Neural progenitor cell (in vitro differentiated cells): ENCODE results near the gene TMEM79. TPM values are rescaled to one million over a fixed set of nuclear protein-coding genes. Genes with fewer than 3 reads are reported as not detected.

ENCODE experiments used
- DNase-seq: peaks from one replicate; pipeline ENCODE4 v3.0.0-alpha.2; 2016; ENCODE audit warnings: low spot score
- H2AFZ ChIP-seq: fragments of 200-600 bp; sonication (generic); replicated peaks from 2 replicates; pipeline ENCODE4 v1.6.1; 2016; ENCODE audit warnings: antibody characterized with exemption
- H3F3A ChIP-seq: fragments of 200-600 bp; sonication (generic); 2 replicates; pipeline ENCODE4 v1.6.1; 2016; ENCODE audit warnings: antibody characterized with exemption, low read depth
- H3K27ac ChIP-seq: fragments of 200-600 bp; sonication (generic); 2 replicates; pipeline ENCODE4 v1.5.1; 2016; ENCODE audit warnings: mild to moderate bottlenecking
- H3K27me3 ChIP-seq: fragments of 200-600 bp; sonication (generic); 2 replicates; pipeline ENCODE4 v1.6.1; 2016; ENCODE audit warnings: mild to moderate bottlenecking, moderate library complexity
- H3K36me3 ChIP-seq: fragments of 200-600 bp; sonication (generic); 2 replicates; pipeline ENCODE4 v1.5.1; 2016
- H3K4me1 ChIP-seq: fragments of 200-600 bp; sonication (generic); 2 replicates; pipeline ENCODE4 v1.6.1; 2016; ENCODE audit warnings: mixed run types
- H3K4me2 ChIP-seq: fragments of 200-600 bp; sonication (generic); 2 replicates; pipeline ENCODE4 v1.6.1; 2016
- H3K4me3 ChIP-seq: fragments of 200-600 bp; sonication (generic); 2 replicates; pipeline ENCODE4 v1.5.1; 2016
- H3K79me2 ChIP-seq: fragments of 200-600 bp; sonication (generic); 2 replicates; pipeline ENCODE4 v1.6.1; 2016; ENCODE audit warnings: low read depth
- H3K9ac ChIP-seq: fragments of 200-600 bp; sonication (generic); 2 replicates; pipeline ENCODE4 v1.6.1; 2016
- H3K9me3 ChIP-seq: fragments of 200-600 bp; sonication (generic); 2 replicates; pipeline ENCODE4 v1.5.1; 2016; ENCODE audit warnings: low read depth
- H4K20me1 ChIP-seq: fragments of 200-600 bp; sonication (generic); 2 replicates; pipeline ENCODE4 v1.6.1; 2016; ENCODE audit warnings: low read depth
- H3K27ac Mint-ChIP-seq: 3 replicates; pipeline ENCODE4 v1.8.0; 2021; ENCODE audit warnings: mixed read lengths
- H3K27me3 Mint-ChIP-seq: 2 replicates; pipeline ENCODE4 v1.8.0; 2022; ENCODE audit warnings: low read depth, mild to moderate bottlenecking, inconsistent platforms, moderate library complexity, mixed read lengths; ENCODE audit not compliant: insufficient read depth
- H3K36me3 Mint-ChIP-seq: 3 replicates; pipeline ENCODE4 v1.8.0; 2021; ENCODE audit warnings: mixed read lengths
- H3K4me1 Mint-ChIP-seq: 3 replicates; pipeline ENCODE4 v1.8.0; 2021; ENCODE audit warnings: mixed read lengths
- H3K4me3 Mint-ChIP-seq: 3 replicates; pipeline ENCODE4 v1.8.0; 2021; ENCODE audit warnings: mild to moderate bottlenecking, moderate library complexity, mixed read lengths
- H3K9me3 Mint-ChIP-seq: 3 replicates; pipeline ENCODE4 v1.8.0; 2020; ENCODE audit warnings: mixed read lengths
- EZH2 ChIP-seq: fragments of 200-600 bp; sonication (generic); IDR thresholded peaks from 2 replicates; pipeline ENCODE4 v1.6.1; 2017; ENCODE audit warnings: antibody characterized with exemption, mild to moderate bottlenecking, moderate library complexity
- EZH2phosphoT487 ChIP-seq: fragments of 200-600 bp; sonication (generic); IDR thresholded peaks from 2 replicates; pipeline ENCODE4 v1.6.1; 2017; ENCODE audit warnings: antibody characterized with exemption
- total RNA-seq: library from RNA; depleted of rRNA; stranded (reverse); fragments of >200 nt; gene quantifications from 2 replicates; pipeline ENCODE4 v1.2.3, GENCODE V29; 2015; ENCODE audit warnings: low replicate concordance
- TF ChIP-seq, protein P1 (sequence below): fragments of 200-600 bp; sonication (generic); IDR thresholded peaks from 2 replicates; pipeline ENCODE4 v1.5.1; 2017; ENCODE audit warnings: antibody characterized with exemption, mild to moderate bottlenecking

The TMEM79 gene
- total RNA-seq, 1 donor from 2014 or later: 1.7 TPM

GRCh38 chr1:156263288-156263655 is 20.9 kb upstream of the TMEM79 start:
- Histone ChIP-seq H3K9me3 (no peaks in the 10 kb centered on the region), H3K4me2 (no peak overlapping the region), H4K20me1 (no peaks in the 10 kb centered on the region), H3F3A (no peaks in the 10 kb centered on the region), H3K4me3 (no peak overlapping the region), H3K79me2 (no peaks in the 10 kb centered on the region), H3K4me1 (no peaks in the 10 kb centered on the region), H3K9ac (no peak overlapping the region), H3K36me3 (peaks cover 5% of the 10 kb centered on the region), H3K27me3 (no peaks in the 10 kb centered on the region), H2AFZ (no peak overlapping the region), H3K27ac (no peak overlapping the region)
- H3K36me3 Mint-ChIP-seq: peaks cover 56% of the 10 kb centered on the region
- DNase-seq: no peak
- H3K9me3 Mint-ChIP-seq: no peaks in the 10 kb centered on the region
- H3K27me3 Mint-ChIP-seq: peaks cover 2% of the 10 kb centered on the region
- no peak overlapping the region for H3K27ac Mint-ChIP-seq
- no peak overlapping the region for H3K4me3 Mint-ChIP-seq
- H3K4me1 Mint-ChIP-seq: no peaks in the 10 kb centered on the region
- TF ChIP-seq, protein P1, sequence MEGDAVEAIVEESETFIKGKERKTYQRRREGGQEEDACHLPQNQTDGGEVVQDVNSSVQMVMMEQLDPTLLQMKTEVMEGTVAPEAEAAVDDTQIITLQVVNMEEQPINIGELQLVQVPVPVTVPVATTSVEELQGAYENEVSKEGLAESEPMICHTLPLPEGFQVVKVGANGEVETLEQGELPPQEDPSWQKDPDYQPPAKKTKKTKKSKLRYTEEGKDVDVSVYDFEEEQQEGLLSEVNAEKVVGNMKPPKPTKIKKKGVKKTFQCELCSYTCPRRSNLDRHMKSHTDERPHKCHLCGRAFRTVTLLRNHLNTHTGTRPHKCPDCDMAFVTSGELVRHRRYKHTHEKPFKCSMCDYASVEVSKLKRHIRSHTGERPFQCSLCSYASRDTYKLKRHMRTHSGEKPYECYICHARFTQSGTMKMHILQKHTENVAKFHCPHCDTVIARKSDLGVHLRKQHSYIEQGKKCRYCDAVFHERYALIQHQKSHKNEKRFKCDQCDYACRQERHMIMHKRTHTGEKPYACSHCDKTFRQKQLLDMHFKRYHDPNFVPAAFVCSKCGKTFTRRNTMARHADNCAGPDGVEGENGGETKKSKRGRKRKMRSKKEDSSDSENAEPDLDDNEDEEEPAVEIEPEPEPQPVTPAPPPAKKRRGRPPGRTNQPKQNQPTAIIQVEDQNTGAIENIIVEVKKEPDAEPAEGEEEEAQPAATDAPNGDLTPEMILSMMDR: no peak
- TF ChIP-seq EZH2phosphoT487 (no peak), EZH2 (no peak)

- no peak overlapping the region for H3K4me3 ChIP-seq
- H3K9me3 ChIP-seq: no peaks in the 10 kb centered on the region
- DNase-seq: no peak
- H3K79me2 ChIP-seq: no peaks in the 10 kb centered on the region
- H3K27me3 ChIP-seq: no peaks in the 10 kb centered on the region
- Mint-ChIP-seq H3K27me3 (peaks cover 2% of the 10 kb centered on the region), H3K4me3 (no peak overlapping the region), H3K4me1 (no peaks in the 10 kb centered on the region), H3K9me3 (no peaks in the 10 kb centered on the region), H3K27ac (no peak overlapping the region), H3K36me3 (peaks cover 54% of the 10 kb centered on the region)
- no peak overlapping the region for H2AFZ ChIP-seq
- no peak overlapping the region for H3K9ac ChIP-seq
- no peaks in the 10 kb centered on the region for H3F3A ChIP-seq
- H3K36me3 ChIP-seq: peaks cover 5% of the 10 kb centered on the region
- H3K4me1 ChIP-seq: no peaks in the 10 kb centered on the region
- no peak overlapping the region for H3K27ac ChIP-seq
- H4K20me1 ChIP-seq: no peaks in the 10 kb centered on the region
- H3K4me2 ChIP-seq: no peak overlapping the region
- TF ChIP-seq EZH2 (no peak), EZH2phosphoT487 (no peak)
- TF ChIP-seq, protein P1: no peak
Observed at GRCh38 chr1:156266051-156266450, 18.1 kb upstream of the TMEM79 start.

GRCh38 chr1:156268336-156268735 is 15.8 kb upstream of the TMEM79 start:
- DNase-seq: no peak
- no peaks in the 10 kb centered on the region for H3K27me3 ChIP-seq
- no peak overlapping the region for H2AFZ ChIP-seq
- no peak overlapping the region for H3K27ac ChIP-seq
- H3K27me3 Mint-ChIP-seq: peaks cover 2% of the 10 kb centered on the region
- H3K4me3 ChIP-seq: no peak overlapping the region
- no peak overlapping the region for H3K27ac Mint-ChIP-seq
- no peaks in the 10 kb centered on the region for H3K79me2 ChIP-seq
- H3K4me2 ChIP-seq: no peak overlapping the region
- H3K9ac ChIP-seq: no peak overlapping the region
- peaks cover 6% of the 10 kb centered on the region for H3K36me3 ChIP-seq
- H3K9me3 Mint-ChIP-seq: no peaks in the 10 kb centered on the region
- H3K4me1 Mint-ChIP-seq: no peaks in the 10 kb centered on the region
- no peaks in the 10 kb centered on the region for H3F3A ChIP-seq
- TF ChIP-seq, protein P1: no peak
- no peak for TF ChIP-seq EZH2
- TF ChIP-seq EZH2phosphoT487: no peak
- H3K4me1 ChIP-seq: no peaks in the 10 kb centered on the region
- peaks cover 56% of the 10 kb centered on the region for H3K36me3 Mint-ChIP-seq
- H3K9me3 ChIP-seq: no peaks in the 10 kb centered on the region
- H3K4me3 Mint-ChIP-seq: no peak overlapping the region
- H4K20me1 ChIP-seq: no peaks in the 10 kb centered on the region

DNA sequence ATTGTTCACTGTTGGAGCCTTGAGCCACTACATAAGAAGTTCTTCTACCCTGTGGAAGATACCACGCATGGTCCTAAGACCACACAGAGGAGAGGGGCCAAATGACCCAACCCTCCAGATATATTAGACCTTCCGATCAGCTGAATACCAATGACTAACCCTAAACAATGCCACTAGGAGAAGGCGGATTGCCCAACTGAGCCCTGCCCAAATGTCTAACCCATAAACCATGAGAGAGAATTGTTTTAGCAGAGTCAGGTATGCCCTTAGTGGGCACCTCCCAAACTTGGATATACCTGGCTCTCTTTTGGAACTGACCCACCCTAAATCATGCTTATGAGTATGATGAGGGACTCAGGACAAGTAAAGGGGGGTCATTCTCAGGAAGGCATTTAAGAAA is 13.8 kb upstream of the TMEM79 start:
- H3K36me3 Mint-ChIP-seq: peaks cover 57% of the 10 kb centered on the region
- no peak overlapping the region for H3K4me3 Mint-ChIP-seq
- peaks cover 2% of the 10 kb centered on the region for H3K27me3 Mint-ChIP-seq

More for the DNA sequence above, 13.8 kb upstream of the TMEM79 start:
- H3K4me2 ChIP-seq: no peak overlapping the region
- no peak for DNase-seq
- no peaks in the 10 kb centered on the region for H3F3A ChIP-seq
- H3K27ac Mint-ChIP-seq: no peak overlapping the region
- no peaks in the 10 kb centered on the region for H3K27me3 ChIP-seq
- H3K27ac ChIP-seq: no peak overlapping the region
- TF ChIP-seq, protein P1: no peak
- TF ChIP-seq EZH2phosphoT487 (no peak), EZH2 (no peak)
- peaks cover 6% of the 10 kb centered on the region for H3K36me3 ChIP-seq
- no peaks in the 10 kb centered on the region for H3K9me3 Mint-ChIP-seq
- no peaks in the 10 kb centered on the region for H3K9me3 ChIP-seq
- H3K4me1 Mint-ChIP-seq: no peaks in the 10 kb centered on the region
- no peaks in the 10 kb centered on the region for H3K79me2 ChIP-seq
- no peaks in the 10 kb centered on the region for H3K4me1 ChIP-seq
- no peak overlapping the region for H3K9ac ChIP-seq
- H2AFZ ChIP-seq: no peak overlapping the region
- no peaks in the 10 kb centered on the region for H4K20me1 ChIP-seq
- no peak overlapping the region for H3K4me3 ChIP-seq
